ENCODE data around the gene PTPRD.

The PTPRD gene

DNA sequence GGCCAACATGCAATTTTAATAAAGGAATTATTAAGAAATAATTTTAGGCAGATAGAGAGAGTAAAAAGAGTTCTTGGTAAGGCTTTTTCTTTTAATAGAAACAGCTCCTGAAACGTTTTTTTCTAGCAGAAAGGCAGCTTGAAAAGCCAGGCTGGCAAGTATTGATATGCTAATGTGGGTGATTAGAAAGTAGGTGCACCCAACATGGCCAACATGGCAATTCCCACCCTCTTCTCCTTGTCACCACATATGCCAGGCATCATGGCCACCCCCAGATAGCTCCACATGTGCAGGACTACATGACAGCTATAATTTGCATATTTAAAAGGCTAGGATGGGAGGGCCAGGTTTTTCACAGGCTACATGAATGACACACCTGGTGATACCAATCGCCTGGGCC, 615.2 kb downstream of the PTPRD start:
- WGBS, 2 experiments (ENCODE audit: insufficient coverage in 2 of 2), result 47 to 52% methylated on average over 2 of the region's 2 CpGs
- Histone ChIP-seq H3K4me1 (ENCODE audit: control insufficient read depth, insufficient read depth, low read length, poor library complexity, severe bottlenecking) (no peaks in the 10 kb centered on the region), H3K9me3 (ENCODE audit: control insufficient read depth, low read length) (no peaks in the 10 kb centered on the region), H3K4me3 (ENCODE audit: extremely low read depth, insufficient read depth, low read length, poor library complexity, severe bottlenecking) (no peak overlapping the region), H3K36me3 (ENCODE audit: control insufficient read depth, insufficient read depth, low read length) (no peaks in the 10 kb centered on the region), H3K27ac (ENCODE audit: low read depth, low read length, severe bottlenecking) (no peak overlapping the region)

DNA sequence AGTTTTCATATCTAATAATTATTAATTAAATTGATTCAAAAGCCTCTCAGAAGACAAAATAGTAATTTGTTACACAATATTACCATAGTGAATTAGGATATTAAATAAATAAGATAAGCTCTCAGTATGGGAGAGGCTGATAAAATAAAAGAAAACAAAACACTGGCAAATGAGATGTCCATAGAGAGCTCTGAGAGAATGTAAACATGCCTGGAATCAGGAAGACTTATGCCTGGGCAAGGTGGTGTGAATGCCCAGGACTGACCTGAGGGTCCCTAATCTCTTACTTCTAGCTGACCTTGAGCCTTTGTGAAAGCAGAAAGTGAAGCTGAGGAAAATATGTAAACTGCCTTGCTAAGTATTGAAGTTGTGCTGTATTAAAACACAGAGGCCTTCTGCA, 616.5 kb downstream of the PTPRD start:
- no peak overlapping the region for H3K4me3 ChIP-seq (ENCODE audit: extremely low read depth, insufficient read depth, low read length, poor library complexity, severe bottlenecking)
- no peaks in the 10 kb centered on the region for H3K36me3 ChIP-seq (ENCODE audit: control insufficient read depth, insufficient read depth, low read length)
- no peak overlapping the region for H3K27ac ChIP-seq (ENCODE audit: low read depth, low read length, severe bottlenecking)
- no peaks in the 10 kb centered on the region for H3K4me1 ChIP-seq (ENCODE audit: control insufficient read depth, insufficient read depth, low read length, poor library complexity, severe bottlenecking)
- H3K9me3 ChIP-seq (ENCODE audit: control insufficient read depth, low read length), result no peaks in the 10 kb centered on the region

DNA sequence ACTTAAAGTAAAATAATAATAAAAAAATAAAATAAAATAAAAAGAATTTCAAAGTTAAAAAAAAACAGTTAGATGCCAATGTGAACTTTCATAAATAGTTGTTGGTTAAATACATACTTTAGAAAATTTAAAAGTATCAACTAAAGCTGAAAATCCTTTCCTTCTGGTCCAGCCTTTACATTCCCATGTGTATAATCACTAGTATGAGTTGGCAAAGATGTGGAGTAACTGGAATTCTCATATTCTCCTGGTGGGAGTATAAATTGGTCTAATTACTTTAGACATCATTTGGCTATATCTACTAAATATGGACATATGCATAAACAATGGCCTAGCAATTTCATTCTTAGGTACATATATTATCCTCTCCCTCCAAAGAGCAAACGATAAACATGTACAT, 619.9 kb downstream of the PTPRD start:
- Histone ChIP-seq H3K4me3 (ENCODE audit: extremely low read depth, insufficient read depth, low read length, poor library complexity, severe bottlenecking) (no peak overlapping the region), H3K36me3 (ENCODE audit: control insufficient read depth, insufficient read depth, low read length) (no peaks in the 10 kb centered on the region), H3K27ac (ENCODE audit: low read depth, low read length, severe bottlenecking) (no peak overlapping the region), H3K9me3 (ENCODE audit: control insufficient read depth, low read length) (peaks cover 6% of the 10 kb centered on the region), H3K4me1 (ENCODE audit: control insufficient read depth, insufficient read depth, low read length, poor library complexity, severe bottlenecking) (no peaks in the 10 kb centered on the region)
- no CpG with 5 or more reads among the region's 1 CpG for WGBS, 2 experiments (ENCODE audit: insufficient coverage in 2 of 2)

DNA sequence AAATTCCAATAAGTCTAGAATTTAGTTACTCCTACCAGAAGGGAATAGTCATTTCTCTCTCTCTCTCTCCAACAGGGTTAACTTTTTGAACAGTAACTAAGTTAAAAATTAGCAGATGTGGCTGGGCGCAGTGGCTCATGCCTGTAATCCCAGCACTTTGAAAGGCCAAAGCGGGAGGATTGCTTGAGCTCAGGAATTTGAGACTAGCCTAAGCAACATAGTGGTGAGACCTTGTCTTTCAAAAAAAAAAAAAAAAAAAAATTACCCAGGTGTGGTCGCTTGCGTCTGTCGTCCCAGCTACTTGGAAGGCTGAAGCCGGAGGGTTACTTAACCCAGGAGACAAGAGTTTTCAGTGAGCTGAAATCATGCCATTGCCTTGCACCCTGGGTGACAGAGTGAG, 639.7 kb downstream of the PTPRD start:
- Histone ChIP-seq H3K27ac (ENCODE audit: low read depth, low read length, severe bottlenecking) (no peak overlapping the region), H3K4me1 (ENCODE audit: control insufficient read depth, insufficient read depth, low read length, poor library complexity, severe bottlenecking) (no peaks in the 10 kb centered on the region), H3K4me3 (ENCODE audit: extremely low read depth, insufficient read depth, low read length, poor library complexity, severe bottlenecking) (no peak overlapping the region), H3K36me3 (ENCODE audit: control insufficient read depth, insufficient read depth, low read length) (no peaks in the 10 kb centered on the region), H3K9me3 (ENCODE audit: control insufficient read depth, low read length) (no peaks in the 10 kb centered on the region)
- WGBS, 2 experiments (ENCODE audit: insufficient coverage in 2 of 2), result 91% methylated on average over 6 of the region's 6 CpGs; no CpG with 5 or more reads in 1 of the 2 experiments

DNA sequence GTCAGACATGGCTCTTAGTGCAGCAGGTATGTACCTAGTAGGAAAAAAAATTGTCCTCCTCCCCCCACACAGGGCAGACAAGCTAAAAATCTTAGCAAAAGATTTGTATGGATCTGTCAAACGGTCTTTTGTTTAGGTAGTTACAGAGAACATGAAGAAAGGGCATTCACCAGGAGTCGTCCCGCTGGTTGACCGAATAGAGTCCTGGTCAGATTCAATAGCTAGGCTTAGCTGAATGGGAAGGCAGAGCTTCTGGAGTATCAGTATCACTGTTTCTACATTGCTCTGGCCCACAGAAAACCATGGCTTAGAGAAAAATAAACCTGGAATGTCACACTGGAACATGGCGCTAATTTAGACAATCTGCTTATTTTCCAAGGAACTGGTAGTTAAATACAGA, 642.3 kb downstream of the PTPRD start:
- WGBS, 2 experiments (ENCODE audit: insufficient coverage in 2 of 2), result 83 to 90% methylated on average over 3 to 4 of the region's 5 CpGs
- Histone ChIP-seq H3K27ac (ENCODE audit: low read depth, low read length, severe bottlenecking) (no peak overlapping the region), H3K4me3 (ENCODE audit: extremely low read depth, insufficient read depth, low read length, poor library complexity, severe bottlenecking) (no peak overlapping the region), H3K36me3 (ENCODE audit: control insufficient read depth, insufficient read depth, low read length) (no peaks in the 10 kb centered on the region), H3K4me1 (ENCODE audit: control insufficient read depth, insufficient read depth, low read length, poor library complexity, severe bottlenecking) (no peaks in the 10 kb centered on the region), H3K9me3 (ENCODE audit: control insufficient read depth, low read length) (no peaks in the 10 kb centered on the region)

DNA sequence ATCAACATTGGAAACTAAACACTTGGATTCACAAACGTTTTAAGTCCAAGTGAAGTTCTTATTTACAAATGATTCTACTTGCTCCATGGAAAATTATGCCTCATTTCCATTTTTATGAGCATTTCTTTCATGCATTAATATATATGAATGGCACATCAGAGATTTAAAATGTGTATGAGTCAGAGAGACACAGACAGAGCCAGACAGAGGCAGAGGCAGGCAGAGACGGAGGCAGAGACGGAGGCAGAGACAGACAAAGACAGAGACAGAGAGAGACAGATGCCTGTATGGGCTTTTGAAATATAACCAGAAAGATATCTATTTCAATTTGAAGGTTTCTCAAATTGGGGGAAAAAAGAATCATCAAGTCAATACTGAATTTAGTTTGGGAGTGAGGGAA, 649.0 kb downstream of the PTPRD start:
- Histone ChIP-seq H3K36me3 (ENCODE audit: control insufficient read depth, insufficient read depth, low read length) (no peaks in the 10 kb centered on the region), H3K4me3 (ENCODE audit: extremely low read depth, insufficient read depth, low read length, poor library complexity, severe bottlenecking) (no peak overlapping the region), H3K9me3 (ENCODE audit: control insufficient read depth, low read length) (no peaks in the 10 kb centered on the region), H3K27ac (ENCODE audit: low read depth, low read length, severe bottlenecking) (no peak overlapping the region), H3K4me1 (ENCODE audit: control insufficient read depth, insufficient read depth, low read length, poor library complexity, severe bottlenecking) (no peaks in the 10 kb centered on the region)
- WGBS, 2 experiments (ENCODE audit: insufficient coverage in 2 of 2), result 79 to 100% methylated on average over 1 to 3 of the region's 3 CpGs

DNA sequence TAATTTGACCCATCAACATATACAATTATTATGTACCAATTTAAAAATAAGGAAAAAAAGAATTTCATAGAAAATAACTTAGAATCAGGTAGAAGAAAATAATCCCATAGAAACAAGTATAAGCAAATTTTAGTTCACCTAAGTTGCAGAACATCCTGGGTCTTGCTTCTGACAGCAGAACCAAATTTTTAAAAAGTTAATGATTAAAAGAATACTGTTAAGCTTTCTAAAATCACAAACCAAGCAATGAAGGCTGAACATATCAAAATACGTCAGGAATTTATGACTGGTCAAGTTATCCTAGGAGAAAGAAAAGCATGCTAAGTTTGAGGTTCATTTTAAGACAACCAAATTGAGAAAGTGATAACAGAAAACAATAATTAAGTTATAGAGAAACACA, 650.9 kb downstream of the PTPRD start:
- no peak overlapping the region for H3K27ac ChIP-seq (ENCODE audit: low read depth, low read length, severe bottlenecking)
- no CpG with 5 or more reads among the region's 1 CpG for WGBS, 2 experiments (ENCODE audit: insufficient coverage in 2 of 2)
- no peak overlapping the region for H3K4me3 ChIP-seq (ENCODE audit: extremely low read depth, insufficient read depth, low read length, poor library complexity, severe bottlenecking)
- H3K9me3 ChIP-seq (ENCODE audit: control insufficient read depth, low read length), result no peaks in the 10 kb centered on the region
- no peaks in the 10 kb centered on the region for H3K4me1 ChIP-seq (ENCODE audit: control insufficient read depth, insufficient read depth, low read length, poor library complexity, severe bottlenecking)
- H3K36me3 ChIP-seq (ENCODE audit: control insufficient read depth, insufficient read depth, low read length), result no peaks in the 10 kb centered on the region

DNA sequence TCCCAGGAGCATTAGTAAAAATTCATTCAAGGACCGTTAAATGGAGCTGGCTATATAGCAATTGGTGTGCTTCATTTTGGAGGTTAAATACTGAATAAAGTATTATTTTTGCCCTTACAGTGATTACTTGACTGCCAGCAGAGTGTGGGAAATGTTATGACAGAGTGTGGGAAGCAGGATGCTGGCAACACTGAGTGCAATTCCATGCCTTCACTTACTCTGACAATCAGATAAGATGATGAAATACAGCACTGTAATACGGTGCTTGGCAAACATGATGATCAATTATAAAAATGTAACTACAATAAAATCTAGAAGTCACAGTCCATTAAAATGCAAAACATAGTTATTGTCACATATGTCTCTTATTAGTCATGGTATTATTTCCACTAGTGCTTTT, 651.3 kb downstream of the PTPRD start:
- WGBS, 2 experiments (ENCODE audit: insufficient coverage in 2 of 2), result no CpG with 5 or more reads among the region's 2 CpGs
- Histone ChIP-seq H3K4me3 (ENCODE audit: extremely low read depth, insufficient read depth, low read length, poor library complexity, severe bottlenecking) (no peak overlapping the region), H3K9me3 (ENCODE audit: control insufficient read depth, low read length) (no peaks in the 10 kb centered on the region), H3K27ac (ENCODE audit: low read depth, low read length, severe bottlenecking) (peak overlapping the region; percentile 26), H3K36me3 (ENCODE audit: control insufficient read depth, insufficient read depth, low read length) (no peaks in the 10 kb centered on the region), H3K4me1 (ENCODE audit: control insufficient read depth, insufficient read depth, low read length, poor library complexity, severe bottlenecking) (no peaks in the 10 kb centered on the region)

DNA sequence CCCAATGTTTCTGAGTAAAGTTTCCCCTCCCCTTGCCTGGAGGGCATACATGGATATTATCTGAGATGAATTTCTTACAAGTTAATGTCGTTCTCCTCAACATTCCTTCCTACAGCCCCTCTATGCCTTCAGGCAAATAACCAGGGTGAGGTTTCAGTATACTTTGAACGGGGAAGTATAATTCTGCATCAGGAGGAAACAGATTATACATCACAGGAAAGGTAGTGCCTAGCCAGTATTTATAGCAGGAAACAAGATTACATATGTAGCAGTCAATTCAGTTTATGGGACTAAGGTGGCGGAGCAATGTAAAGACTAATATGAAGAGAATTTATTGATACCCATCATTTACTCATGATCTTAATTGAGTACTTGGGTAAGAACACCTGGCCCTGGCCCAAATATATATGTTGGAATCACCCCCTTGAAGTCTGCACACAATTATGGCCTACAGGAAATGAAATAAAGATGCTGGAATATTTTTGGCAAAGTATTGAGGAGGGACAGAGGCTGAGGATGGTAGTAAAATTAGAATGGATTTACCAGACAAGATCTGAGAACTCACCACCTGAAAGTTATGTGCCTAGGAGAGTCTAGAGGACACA, 661.1 kb downstream of the PTPRD start:
- WGBS, 2 experiments (ENCODE audit: insufficient coverage in 2 of 2), result 83% methylated on average over 1 of the region's 3 CpGs; no CpG with 5 or more reads in 1 of the 2 experiments
- no peaks in the 10 kb centered on the region for H3K36me3 ChIP-seq (ENCODE audit: control insufficient read depth, insufficient read depth, low read length)
- H3K27ac ChIP-seq (ENCODE audit: low read depth, low read length, severe bottlenecking), result no peak overlapping the region
- H3K9me3 ChIP-seq (ENCODE audit: control insufficient read depth, low read length), result no peaks in the 10 kb centered on the region
- no peaks in the 10 kb centered on the region for H3K4me1 ChIP-seq (ENCODE audit: control insufficient read depth, insufficient read depth, low read length, poor library complexity, severe bottlenecking)
- no peak overlapping the region for H3K4me3 ChIP-seq (ENCODE audit: extremely low read depth, insufficient read depth, low read length, poor library complexity, severe bottlenecking)

DNA sequence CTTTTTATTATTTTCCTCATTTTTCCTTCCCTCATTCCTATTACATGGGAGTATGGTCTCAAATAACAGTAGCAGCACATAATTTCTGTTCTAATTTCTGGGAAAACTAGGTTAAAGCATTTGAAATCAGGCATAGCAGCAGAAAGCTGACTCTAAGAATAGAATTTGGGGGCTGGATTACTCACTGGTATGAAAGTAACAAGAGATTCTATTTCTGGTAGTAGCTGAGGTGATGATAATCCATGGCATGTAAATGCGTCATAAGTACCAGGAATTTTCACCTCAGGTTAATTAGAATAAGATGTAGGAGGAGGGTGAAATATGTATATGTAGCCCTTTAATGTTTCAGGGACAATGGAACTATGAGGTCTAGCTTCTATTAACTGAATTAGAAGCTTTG, 662.0 kb downstream of the PTPRD start:
- WGBS, 2 experiments (ENCODE audit: insufficient coverage in 2 of 2), result 87 to 100% methylated on average over 1 of the region's 1 CpG
- Histone ChIP-seq H3K9me3 (ENCODE audit: control insufficient read depth, low read length) (no peaks in the 10 kb centered on the region), H3K4me3 (ENCODE audit: extremely low read depth, insufficient read depth, low read length, poor library complexity, severe bottlenecking) (no peak overlapping the region), H3K27ac (ENCODE audit: low read depth, low read length, severe bottlenecking) (no peak overlapping the region), H3K36me3 (ENCODE audit: control insufficient read depth, insufficient read depth, low read length) (no peaks in the 10 kb centered on the region), H3K4me1 (ENCODE audit: control insufficient read depth, insufficient read depth, low read length, poor library complexity, severe bottlenecking) (no peaks in the 10 kb centered on the region)

DNA sequence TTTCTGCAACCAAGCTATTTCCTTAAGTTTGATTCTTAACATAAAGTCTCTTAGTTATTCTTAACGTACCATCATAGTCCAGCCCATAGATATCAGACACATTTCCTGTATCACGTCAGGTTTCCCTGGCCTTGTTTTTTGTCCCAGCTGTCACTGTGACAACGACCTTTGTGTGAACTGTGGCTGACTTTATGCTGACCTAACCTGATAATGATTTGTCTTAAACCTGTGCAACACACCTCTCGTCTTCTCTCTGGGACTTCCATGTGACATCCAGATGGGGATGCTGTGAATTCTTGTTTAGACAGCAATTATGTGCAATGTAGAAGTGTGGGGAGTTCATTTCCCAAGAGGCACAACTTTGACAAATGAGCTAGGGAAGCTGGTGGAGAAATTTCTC, 662.8 kb downstream of the PTPRD start:
- Histone ChIP-seq H3K4me1 (ENCODE audit: control insufficient read depth, insufficient read depth, low read length, poor library complexity, severe bottlenecking) (no peaks in the 10 kb centered on the region), H3K4me3 (ENCODE audit: extremely low read depth, insufficient read depth, low read length, poor library complexity, severe bottlenecking) (no peak overlapping the region), H3K36me3 (ENCODE audit: control insufficient read depth, insufficient read depth, low read length) (no peaks in the 10 kb centered on the region), H3K27ac (ENCODE audit: low read depth, low read length, severe bottlenecking) (no peak overlapping the region), H3K9me3 (ENCODE audit: control insufficient read depth, low read length) (no peaks in the 10 kb centered on the region)
- 93 to 96% methylated on average over 2 to 4 of the region's 4 CpGs for WGBS, 2 experiments (ENCODE audit: insufficient coverage in 2 of 2)

All from mesodermal cell (in vitro differentiated cells).